ENCODE measurements around the gene ACADVL. TPM values are rescaled to one million over a fixed set of nuclear protein-coding genes. Genes with fewer than 3 reads are reported as not detected.
A peak's percentile ranks its signal among the peaks of the same experiment; 100 is the strongest.
"Not testable (repeated sequence)": the region's sequence is repeated elsewhere in the genome, so short reads cannot be mapped to it uniquely, and the experiment has no call there.

ACADVL gene
- polyA plus RNA-seq, 3 donors from 2014 or later: 138 to 180 (median 141) TPM

DNA sequence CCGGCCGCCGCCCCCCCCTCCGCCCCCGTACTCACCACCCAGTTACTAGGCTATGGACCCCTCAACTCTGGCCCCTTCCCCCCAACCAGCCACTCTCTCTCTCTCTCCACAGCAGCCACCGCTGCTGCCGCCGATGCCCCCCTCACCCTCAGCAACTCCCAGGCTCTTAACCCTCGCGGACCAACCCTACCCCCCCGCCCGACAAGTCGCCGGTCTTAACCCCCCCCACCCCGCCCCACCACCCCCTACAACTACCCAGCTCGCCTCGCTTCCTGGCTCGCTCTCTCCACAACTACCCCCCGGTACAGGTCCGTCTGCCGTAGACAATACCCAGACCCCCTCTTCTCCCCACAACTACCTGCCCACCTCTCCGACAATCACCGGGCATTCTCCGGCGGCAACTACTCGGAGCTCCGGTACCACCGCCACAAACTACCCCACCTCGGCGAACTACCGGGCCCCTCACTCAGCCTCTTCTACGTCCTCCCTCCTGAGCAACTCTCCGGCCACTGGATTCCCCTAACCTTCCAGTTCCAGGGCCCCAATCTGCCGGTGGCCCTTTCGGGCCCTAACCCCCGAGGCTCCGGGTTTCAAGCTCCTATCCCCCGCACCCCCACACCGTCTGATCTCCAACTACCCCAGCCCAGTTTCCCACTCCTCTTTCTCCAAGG, 18.8 kb downstream of the ACADVL start:
- H3K4me1 Mint-ChIP-seq: peaks cover 64 to 78% of the 10 kb centered on the region in 2 donors
- H3K27me3 Mint-ChIP-seq (ENCODE audit: low read depth in 3 of 3): peaks cover 17 to 38% (median 35%) of the 10 kb centered on the region in 3 donors
- DNase-seq: peak; percentile 33 to 39 (median 36)
- H3K4me3 Mint-ChIP-seq: peak overlapping the region; percentile 93 to 99 (median 98)
- peaks cover 0 to 24% (median 0%) of the 10 kb centered on the region in 3 donors for H3K36me3 Mint-ChIP-seq
- peak overlapping the region; percentile 84 to 100 (median 98) for H3K27ac Mint-ChIP-seq
- H3K9me3 Mint-ChIP-seq: peaks cover 0 to 2% (median 0%) of the 10 kb centered on the region in 6 donors

DNA sequence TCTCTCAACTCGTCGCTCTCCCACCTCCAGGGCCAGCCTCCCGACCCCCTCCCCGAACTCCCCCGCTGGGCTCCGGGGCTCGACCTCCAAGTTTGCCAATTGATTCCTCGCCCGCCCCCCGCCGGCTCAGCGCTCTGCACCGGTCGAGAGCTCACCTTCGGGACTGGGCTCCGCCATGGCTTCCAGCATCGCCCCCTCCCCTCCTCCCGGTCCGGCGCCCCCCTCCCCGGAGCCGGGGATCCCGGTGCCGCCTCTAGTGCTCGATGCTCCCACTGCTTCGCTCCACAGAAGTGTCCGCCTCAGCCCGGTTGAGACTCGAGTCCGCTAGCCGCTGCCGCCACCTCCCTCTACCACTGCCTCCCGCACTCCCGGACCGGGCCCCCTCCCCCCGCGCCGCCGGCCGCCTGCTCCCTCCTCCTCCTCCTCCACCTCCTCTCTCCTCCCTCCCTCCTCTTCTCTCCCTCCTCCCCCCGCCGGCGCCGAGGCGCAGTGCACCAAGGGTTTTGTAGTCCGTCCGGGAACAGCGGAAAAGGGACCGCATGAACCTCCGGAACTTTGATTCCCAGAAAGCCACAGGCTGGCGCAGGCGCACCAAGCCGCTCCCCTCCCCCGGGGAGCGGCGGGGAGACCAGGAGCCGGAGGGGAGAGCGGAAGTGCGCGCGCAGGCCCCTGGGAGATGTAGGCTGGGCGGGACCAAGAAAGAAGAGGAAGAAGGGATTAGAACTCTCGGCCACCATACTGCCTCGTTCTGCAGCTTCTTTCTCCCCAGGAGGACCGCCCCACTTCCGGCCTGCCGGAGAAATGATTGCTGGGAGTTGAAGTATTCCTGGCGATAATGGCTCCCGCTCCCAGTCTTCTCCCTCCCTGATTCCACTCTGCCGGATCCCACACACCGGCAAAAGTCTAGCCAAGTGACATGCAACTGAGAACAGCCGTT, 19.6 kb downstream of the ACADVL start, which contains the start of gene PHF23:
PHF23 (minus strand) TSS at position 367 of the 937 bp plus-strand sequence; CDS start at position 189, 178 bp downstream.
- peaks cover 59 to 73% of the 10 kb centered on the region in 2 donors for H3K4me1 Mint-ChIP-seq
- peaks cover 0 to 27% (median 2%) of the 10 kb centered on the region in 3 donors for H3K36me3 Mint-ChIP-seq
- peak within 1 kb of the TSS; percentile 93 to 99 (median 98) for H3K4me3 Mint-ChIP-seq
- peak; percentile 94 to 96 (median 95) for DNase-seq
- peak within 1 kb of the TSS; percentile 96 to 100 (median 100) for H3K27ac Mint-ChIP-seq
- H3K27me3 Mint-ChIP-seq (ENCODE audit: low read depth in 3 of 3): peaks cover 16 to 32% (median 27%) of the 10 kb centered on the region in 3 donors
- peaks cover 0 to 2% (median 0%) of the 10 kb centered on the region in 6 donors for H3K9me3 Mint-ChIP-seq

DNA sequence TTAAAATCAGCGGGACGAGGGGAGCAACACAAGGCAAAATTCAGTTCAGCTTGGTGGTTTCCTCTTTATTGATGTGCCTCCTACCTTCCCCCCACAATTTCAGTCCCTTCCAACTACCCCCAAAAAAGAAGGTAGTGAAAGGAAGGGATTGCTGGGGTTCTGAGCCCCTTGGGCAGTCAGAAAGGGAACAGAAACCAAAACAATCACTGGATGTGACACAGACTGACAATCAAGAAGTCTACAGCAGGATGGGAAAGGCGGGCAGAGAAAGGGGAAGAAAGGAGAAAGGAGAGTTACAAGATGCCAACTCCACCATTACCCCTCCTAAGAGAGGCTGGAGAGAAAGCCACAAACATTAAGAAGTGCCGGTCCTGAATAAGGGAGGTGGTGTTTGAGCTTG, 20.6 kb downstream of the ACADVL start:
- Mint-ChIP-seq H3K27me3 (ENCODE audit: low read depth in 3 of 3) (peaks cover 14 to 29% (median 25%) of the 10 kb centered on the region in 3 donors), H3K4me1 (peaks cover 51 to 63% of the 10 kb centered on the region in 2 donors), H3K27ac (peak overlapping the region; percentile 96 to 100 (median 100)), H3K9me3 (peaks cover 0 to 2% (median 0%) of the 10 kb centered on the region in 6 donors), H3K36me3 (peaks cover 0 to 28% (median 3%) of the 10 kb centered on the region in 3 donors), H3K4me3 (peak overlapping the region; percentile 98 to 99 (median 98))
- DNase-seq: no peak

DNA sequence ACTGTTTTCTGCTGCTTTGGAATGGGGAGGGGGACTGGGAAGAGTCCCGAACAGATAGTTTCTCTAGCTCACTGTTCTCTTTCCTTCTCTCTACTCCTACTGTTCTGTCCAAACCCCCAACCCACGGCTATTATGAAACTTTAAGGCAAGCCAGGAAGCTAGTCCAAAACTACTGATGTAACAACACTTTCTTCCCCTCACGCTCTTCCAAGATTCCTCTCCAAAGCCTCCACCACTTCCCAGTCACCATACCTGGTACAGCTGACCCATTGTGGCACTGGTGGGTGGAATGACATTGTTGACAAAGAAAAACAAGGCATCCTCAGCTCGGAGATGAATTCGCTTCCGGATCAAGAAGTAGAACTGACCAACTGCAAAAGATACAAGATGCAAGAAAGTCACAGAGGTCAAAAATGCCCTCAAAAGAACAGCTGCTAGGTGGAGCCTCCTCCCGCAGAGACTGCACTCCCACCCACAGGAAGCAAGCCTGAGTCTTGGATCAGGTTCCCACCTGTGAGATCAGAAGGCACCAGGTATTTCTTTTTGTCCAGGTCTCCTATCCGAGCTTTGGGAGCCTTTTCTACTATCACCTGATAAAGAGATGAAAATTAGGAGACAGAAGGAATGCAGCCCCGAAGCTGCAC, 21.5 kb downstream of the ACADVL start:
- H3K9me3 Mint-ChIP-seq: peaks cover 0 to 2% (median 0%) of the 10 kb centered on the region in 6 donors
- peaks cover 44 to 54% of the 10 kb centered on the region in 2 donors for H3K4me1 Mint-ChIP-seq

DNA sequence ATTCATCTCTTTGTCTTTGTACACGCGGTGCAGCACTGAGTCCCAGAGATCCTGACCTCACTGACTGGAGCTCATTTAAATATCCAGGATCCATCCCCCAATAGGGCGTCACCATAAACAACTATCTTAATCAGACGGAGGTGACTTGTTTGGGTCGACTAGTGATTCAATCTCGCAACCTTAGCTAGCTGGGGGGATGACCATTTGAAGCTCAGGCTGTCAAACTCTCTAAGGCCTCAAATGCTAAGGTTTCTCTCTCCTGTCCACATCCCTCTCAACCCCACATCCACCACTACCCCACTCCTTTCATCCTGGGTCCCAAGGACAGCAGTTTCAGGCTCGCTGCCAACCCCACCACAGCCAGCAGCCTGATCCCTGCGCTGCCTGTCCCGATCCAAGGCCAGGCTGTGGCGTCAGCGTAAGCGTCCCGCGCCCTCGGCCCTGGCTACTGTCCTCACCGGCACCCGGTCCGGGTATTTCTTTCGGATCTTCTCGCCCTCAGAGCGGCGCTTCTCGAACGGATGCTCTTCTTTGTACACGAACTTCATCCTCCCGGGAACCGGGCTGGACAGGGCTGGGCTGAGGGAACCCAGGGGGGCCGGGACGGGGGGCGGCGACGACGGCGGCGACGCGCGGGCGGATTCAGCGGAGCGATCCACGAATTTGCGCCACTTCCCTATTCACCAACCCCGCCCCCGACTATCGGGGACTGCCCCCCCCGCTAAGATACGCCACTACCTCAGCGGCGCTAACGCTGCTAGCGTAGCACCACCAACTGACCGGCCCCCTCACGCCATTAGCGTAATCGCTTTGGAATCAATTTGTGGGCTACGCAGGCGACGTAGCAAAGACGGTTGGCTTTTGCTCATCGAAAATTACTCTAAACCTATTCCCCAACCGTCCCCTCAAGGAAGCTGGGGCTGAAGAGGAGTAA, 22.3 kb downstream of the ACADVL start, which contains the start of gene GABARAP:
GABARAP (minus strand) TSS at position 667 of the 934 bp plus-strand sequence; CDS start at position 548, 119 bp downstream.
- peaks cover 8 to 30% (median 14%) of the 10 kb centered on the region in 3 donors for H3K36me3 Mint-ChIP-seq
- DNase-seq: peak; percentile 92 to 94 (median 94)
- peaks cover 43 to 47% of the 10 kb centered on the region in 2 donors for H3K4me1 Mint-ChIP-seq

More for the DNA sequence above, 21.5 kb downstream of the ACADVL start:
- peak overlapping the region; percentile 96 to 100 (median 100) for H3K27ac Mint-ChIP-seq
- peak overlapping the region; percentile 98 to 99 (median 98) for H3K4me3 Mint-ChIP-seq
- peaks cover 12 to 29% (median 25%) of the 10 kb centered on the region in 3 donors for H3K27me3 Mint-ChIP-seq (ENCODE audit: low read depth in 3 of 3)
- DNase-seq: no peak
- peaks cover 2 to 28% (median 8%) of the 10 kb centered on the region in 3 donors for H3K36me3 Mint-ChIP-seq

DNA sequence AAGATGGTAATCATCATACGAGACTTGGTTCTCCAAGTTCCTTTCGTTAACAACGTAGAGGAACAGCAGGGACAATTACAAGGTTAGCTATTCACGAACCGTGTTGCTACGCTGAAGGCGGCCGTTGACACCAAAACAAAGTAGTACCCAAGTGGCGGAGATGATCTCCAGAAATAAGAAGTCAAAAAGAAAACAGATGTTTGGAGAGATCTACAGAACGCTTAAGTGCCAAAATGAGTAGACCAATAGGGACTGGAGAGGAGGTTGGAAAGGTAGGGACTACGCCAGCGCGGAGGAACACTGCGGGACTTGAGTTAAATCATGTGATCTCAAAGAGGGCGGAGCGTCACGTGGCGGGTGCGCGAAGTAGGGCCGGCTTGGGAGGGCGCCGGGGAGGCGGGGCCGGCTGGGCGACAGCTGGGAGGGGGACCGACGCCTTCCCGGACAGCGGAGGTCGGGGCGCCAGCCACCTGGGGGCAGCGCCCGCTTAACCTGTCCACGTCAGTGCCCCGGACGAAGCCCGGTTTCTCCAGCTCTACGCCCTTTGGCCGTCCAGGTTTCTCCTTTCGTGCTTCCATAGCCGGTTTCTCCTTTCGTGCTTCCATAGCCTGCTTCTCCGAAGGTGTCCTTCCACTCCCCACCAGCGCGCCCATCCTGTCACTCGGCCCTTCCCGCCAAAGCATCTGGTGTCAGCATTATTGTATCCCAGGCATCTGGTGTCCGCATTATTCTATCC, 23.1 kb downstream of the ACADVL start:
- Mint-ChIP-seq H3K36me3 (peaks cover 8 to 28% (median 14%) of the 10 kb centered on the region in 3 donors), H3K4me3 (peak overlapping the region; percentile 98 to 99 (median 98)), H3K27ac (peak overlapping the region; percentile 96 to 100 (median 100)), H3K27me3 (ENCODE audit: low read depth in 3 of 3) (peaks cover 12 to 29% (median 23%) of the 10 kb centered on the region in 3 donors), H3K9me3 (peaks cover 0 to 2% (median 0%) of the 10 kb centered on the region in 6 donors), H3K4me1 (peaks cover 40 to 41% of the 10 kb centered on the region in 2 donors)
- peak; percentile 95 to 96 (median 96) for DNase-seq

More for the DNA sequence above, 22.3 kb downstream of the ACADVL start, which contains the start of gene GABARAP:
- Mint-ChIP-seq H3K27me3 (ENCODE audit: low read depth in 3 of 3) (peaks cover 12 to 29% (median 23%) of the 10 kb centered on the region in 3 donors), H3K9me3 (peaks cover 0 to 2% (median 0%) of the 10 kb centered on the region in 6 donors), H3K4me3 (peak within 1 kb of the TSS; percentile 98 to 99 (median 98)), H3K27ac (peak within 1 kb of the TSS; percentile 96 to 100 (median 100))

DNA sequence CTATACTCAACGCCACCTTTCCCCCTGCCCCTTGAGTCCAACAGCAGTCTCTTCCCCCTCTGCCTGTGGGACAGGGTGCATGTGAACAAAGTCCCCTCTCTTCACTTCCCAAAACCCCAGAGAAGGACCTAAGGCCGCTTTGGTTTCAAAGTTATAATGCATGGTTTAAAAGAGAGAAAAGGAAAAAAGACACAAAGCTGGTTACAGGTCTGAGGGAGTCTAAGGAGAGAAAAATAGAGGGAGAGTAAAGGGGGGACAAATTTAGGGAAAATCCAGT, 23.7 kb downstream of the ACADVL start:
- H3K36me3 Mint-ChIP-seq: peaks cover 8 to 28% (median 14%) of the 10 kb centered on the region in 3 donors
- DNase-seq: no peak
- H3K9me3 Mint-ChIP-seq: peaks cover 0 to 2% (median 0%) of the 10 kb centered on the region in 6 donors
- H3K4me1 Mint-ChIP-seq: peaks cover 40 to 42% of the 10 kb centered on the region in 2 donors
- peak overlapping the region; percentile 98 to 99 (median 98) for H3K4me3 Mint-ChIP-seq
- H3K27me3 Mint-ChIP-seq (ENCODE audit: low read depth in 3 of 3): peaks cover 12 to 29% (median 23%) of the 10 kb centered on the region in 3 donors
- H3K27ac Mint-ChIP-seq: peak overlapping the region; percentile 90 to 100 (median 95)

DNA sequence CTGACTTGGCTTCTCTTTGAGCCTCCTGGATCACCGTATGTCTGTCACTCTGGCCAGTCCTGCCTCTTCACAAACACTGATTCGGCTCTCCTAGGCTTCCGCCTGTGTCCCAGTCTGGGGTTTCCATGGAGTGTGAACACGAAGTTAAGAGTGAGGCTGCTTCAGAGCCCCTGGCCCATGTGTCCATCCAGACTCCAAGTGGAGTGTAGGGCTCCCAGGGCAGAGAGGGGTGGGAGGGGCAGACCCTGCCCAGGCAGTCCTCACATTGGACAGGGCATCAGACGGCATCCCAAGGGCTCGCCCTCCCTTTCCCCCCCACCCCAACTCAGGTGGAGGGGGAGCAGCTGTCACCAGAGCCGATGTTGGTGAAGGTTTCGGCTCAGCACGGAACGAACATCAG, 24.1 kb downstream of the ACADVL start:
- H3K4me1 Mint-ChIP-seq: peaks cover 43 to 47% of the 10 kb centered on the region in 2 donors
- H3K4me3 Mint-ChIP-seq: peak overlapping the region in 3 of 5 donors; percentile 38 to 99 (median 47)
- not testable (repeated sequence) for DNase-seq, H3K9me3 Mint-ChIP-seq
- H3K27ac Mint-ChIP-seq: peak overlapping the region in 4 of 6 donors; percentile 72 to 96 (median 82)
- H3K27me3 Mint-ChIP-seq (ENCODE audit: low read depth in 3 of 3): peaks cover 12 to 27% (median 19%) of the 10 kb centered on the region in 3 donors
- peaks cover 8 to 28% (median 14%) of the 10 kb centered on the region in 3 donors for H3K36me3 Mint-ChIP-seq

DNA sequence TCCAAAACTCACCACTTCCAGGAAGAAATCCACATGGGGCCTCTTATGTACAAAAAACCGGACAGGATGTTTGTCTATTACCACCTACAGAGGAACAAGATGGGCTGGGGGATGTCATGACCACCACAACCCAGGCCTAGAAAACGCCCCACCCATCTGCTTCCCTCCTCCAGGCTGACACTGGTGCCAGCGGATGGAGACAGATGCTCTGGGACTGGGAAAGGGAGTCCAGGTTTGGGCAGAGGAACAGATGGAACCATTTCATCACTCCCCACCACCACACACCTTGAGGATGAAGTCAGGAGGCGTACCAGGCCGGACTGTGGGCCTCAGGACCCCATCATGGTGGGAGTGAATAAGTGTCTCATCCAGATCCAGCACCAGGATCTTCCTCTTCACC, 27.0 kb downstream of the ACADVL start:
- H3K27ac Mint-ChIP-seq: peak overlapping the region in 1 of 6 donors; percentile 48
- DNase-seq: no peak
- peaks cover 0 to 2% (median 0%) of the 10 kb centered on the region in 6 donors for H3K9me3 Mint-ChIP-seq
- H3K36me3 Mint-ChIP-seq: peaks cover 8 to 20% (median 14%) of the 10 kb centered on the region in 3 donors
- peaks cover 6 to 17% (median 14%) of the 10 kb centered on the region in 3 donors for H3K27me3 Mint-ChIP-seq (ENCODE audit: low read depth in 3 of 3)
- H3K4me1 Mint-ChIP-seq: peaks cover 41 to 47% of the 10 kb centered on the region in 2 donors
- H3K4me3 Mint-ChIP-seq: no peak overlapping the region

DNA sequence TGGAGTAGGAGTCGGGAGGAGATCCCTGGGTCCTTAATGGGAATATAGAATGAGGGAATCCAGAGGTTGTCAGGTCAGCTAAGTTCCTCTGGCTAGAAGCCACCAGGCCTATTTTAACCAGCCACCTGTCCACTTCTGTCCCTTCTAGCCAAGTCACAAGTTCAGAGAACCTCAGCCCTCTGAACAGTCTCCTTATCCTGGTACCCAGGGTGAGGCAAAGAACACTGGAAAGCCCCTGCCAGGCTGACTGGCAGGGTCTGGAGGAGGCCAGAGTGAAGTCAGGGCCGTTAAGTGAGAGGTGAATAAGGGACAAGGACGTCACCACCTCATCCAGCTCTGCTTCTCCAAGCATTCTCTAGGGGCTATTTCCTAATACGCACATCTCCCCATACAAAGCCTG, 29.1 kb downstream of the ACADVL start:
- peak overlapping the region in 3 of 6 donors; percentile 36 to 54 (median 51) for H3K27ac Mint-ChIP-seq
- no peak for DNase-seq
- H3K4me1 Mint-ChIP-seq: peaks cover 42 to 47% of the 10 kb centered on the region in 2 donors
- H3K36me3 Mint-ChIP-seq: peaks cover 8 to 22% (median 18%) of the 10 kb centered on the region in 3 donors
- H3K27me3 Mint-ChIP-seq (ENCODE audit: low read depth in 3 of 3): peaks cover 11 to 12% (median 11%) of the 10 kb centered on the region in 3 donors
- H3K9me3 Mint-ChIP-seq: no peaks in the 10 kb centered on the region
- peak overlapping the region in 2 of 5 donors; percentile 21 to 91 for H3K4me3 Mint-ChIP-seq

DNA sequence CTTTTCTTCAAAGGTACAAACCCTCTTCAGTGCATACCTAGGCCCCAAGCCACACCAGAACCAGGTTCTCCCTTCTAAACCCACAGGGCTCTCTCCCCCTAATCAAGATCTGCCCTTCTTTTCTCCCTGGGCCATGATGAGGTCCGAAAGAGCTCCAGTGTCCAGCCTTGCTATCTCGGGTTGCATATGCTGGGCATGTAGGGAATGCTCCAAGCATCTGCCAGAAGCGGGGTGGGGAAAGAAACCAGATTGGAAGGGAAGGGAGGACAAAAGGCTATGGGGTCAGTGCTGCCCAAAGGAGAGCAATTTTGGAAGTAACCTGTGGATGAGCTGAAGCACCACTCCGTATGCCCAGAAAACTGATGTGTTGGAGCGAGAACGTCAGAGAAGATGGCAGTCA, 29.5 kb downstream of the ACADVL start:
- Mint-ChIP-seq H3K27ac (peak overlapping the region in 4 of 6 donors; percentile 46 to 70 (median 52)), H3K36me3 (peaks cover 8 to 21% (median 17%) of the 10 kb centered on the region in 3 donors), H3K4me1 (peaks cover 45 to 51% of the 10 kb centered on the region in 2 donors), H3K4me3 (peak overlapping the region; percentile 40 to 93 (median 67)), H3K27me3 (ENCODE audit: low read depth in 3 of 3) (peaks cover 11 to 12% (median 11%) of the 10 kb centered on the region in 3 donors), H3K9me3 (no peaks in the 10 kb centered on the region)
- DNase-seq: no peak
